ENCODE measurements around the gene PRCP. TPM values are rescaled to one million over a fixed set of nuclear protein-coding genes. Genes with fewer than 3 reads are reported as not detected.

PRCP gene
- total RNA-seq, 1 donor from 2014 or later = 445 TPM

DNA sequence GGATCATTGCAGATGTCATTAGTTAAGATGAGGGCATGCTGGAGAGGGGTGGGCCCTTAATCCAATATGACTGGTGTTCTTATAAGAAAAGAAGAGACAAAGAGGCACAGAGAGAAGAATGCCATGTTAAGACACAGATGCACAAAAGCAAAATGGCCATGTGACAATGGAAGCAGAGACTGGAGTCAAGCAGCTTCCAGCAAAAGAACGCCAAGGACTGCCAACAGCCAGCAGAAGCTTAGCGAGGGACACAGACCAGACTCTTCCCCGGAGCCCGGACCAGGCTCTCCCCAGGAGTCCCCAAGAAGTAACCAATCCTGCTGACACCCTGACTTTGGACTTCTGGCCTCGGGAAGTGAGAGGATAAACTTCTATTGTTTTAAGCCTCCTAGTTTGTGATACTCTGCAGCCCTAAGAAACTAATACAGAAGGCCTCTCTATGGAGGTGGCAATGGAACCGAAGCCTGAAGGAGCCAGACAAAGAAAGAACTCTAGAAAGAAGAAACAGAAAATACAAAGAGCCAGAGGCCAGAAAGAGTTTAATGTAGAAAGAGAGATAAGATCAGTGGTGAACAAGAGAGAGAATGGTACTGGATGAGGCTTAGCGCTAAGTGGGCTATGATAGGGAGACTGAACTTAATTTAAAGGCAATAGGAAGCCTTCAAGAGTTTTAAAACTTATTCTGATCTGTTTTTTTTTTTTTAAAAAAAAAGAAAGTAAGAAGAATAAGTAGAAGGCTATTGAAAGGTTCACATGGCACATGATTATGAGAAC is 27.7 kb downstream of the PRCP start:
- peaks cover 60% of the 10 kb centered on the region for H3K4me1 Mint-ChIP-seq (ENCODE audit: unreplicated experiment)
- H3K36me3 Mint-ChIP-seq (ENCODE audit: low read depth, unreplicated experiment) = peaks cover 37% of the 10 kb centered on the region
- peak overlapping the region; percentile 81 for H3K27ac Mint-ChIP-seq (ENCODE audit: unreplicated experiment)
- peaks cover 13% of the 10 kb centered on the region for H3K9me3 Mint-ChIP-seq (ENCODE audit: unreplicated experiment)
- TF ChIP-seq, protein P1, sequence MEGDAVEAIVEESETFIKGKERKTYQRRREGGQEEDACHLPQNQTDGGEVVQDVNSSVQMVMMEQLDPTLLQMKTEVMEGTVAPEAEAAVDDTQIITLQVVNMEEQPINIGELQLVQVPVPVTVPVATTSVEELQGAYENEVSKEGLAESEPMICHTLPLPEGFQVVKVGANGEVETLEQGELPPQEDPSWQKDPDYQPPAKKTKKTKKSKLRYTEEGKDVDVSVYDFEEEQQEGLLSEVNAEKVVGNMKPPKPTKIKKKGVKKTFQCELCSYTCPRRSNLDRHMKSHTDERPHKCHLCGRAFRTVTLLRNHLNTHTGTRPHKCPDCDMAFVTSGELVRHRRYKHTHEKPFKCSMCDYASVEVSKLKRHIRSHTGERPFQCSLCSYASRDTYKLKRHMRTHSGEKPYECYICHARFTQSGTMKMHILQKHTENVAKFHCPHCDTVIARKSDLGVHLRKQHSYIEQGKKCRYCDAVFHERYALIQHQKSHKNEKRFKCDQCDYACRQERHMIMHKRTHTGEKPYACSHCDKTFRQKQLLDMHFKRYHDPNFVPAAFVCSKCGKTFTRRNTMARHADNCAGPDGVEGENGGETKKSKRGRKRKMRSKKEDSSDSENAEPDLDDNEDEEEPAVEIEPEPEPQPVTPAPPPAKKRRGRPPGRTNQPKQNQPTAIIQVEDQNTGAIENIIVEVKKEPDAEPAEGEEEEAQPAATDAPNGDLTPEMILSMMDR (IDR thresholded peaks at IDR 0.05; ENCODE audit: unreplicated experiment) = no peak
- peak overlapping the region; percentile 1 for H3K4me3 Mint-ChIP-seq (ENCODE audit: unreplicated experiment)
- no peak for DNase-seq (ENCODE audit: low spot score)
- peaks cover 15% of the 10 kb centered on the region for H3K27me3 Mint-ChIP-seq (ENCODE audit: unreplicated experiment)

DNA sequence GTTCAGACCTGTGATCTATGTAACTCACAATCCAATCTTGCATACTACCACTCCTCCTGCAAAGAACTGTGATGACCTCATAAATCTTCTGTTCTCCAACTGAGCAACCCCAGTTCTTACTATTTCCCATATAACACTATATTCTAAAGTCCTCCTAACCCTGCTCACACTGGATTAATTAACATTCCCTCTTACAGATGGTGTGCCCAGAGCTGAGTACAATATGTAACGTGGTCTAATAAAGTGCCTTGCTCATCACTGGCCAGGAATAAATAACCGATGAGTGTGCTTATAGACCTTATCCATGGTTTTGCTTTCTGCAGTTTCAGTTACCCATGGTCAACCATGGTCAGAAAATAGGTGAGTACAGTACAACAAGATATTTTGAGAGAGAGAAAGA is 28.6 kb downstream of the PRCP start:
- TF ChIP-seq, protein P1 (IDR thresholded peaks at IDR 0.05; ENCODE audit: unreplicated experiment) = no peak
- Mint-ChIP-seq H3K27ac (ENCODE audit: unreplicated experiment) (peak overlapping the region; percentile 62), H3K27me3 (ENCODE audit: unreplicated experiment) (peaks cover 11% of the 10 kb centered on the region), H3K9me3 (ENCODE audit: unreplicated experiment) (peaks cover 8% of the 10 kb centered on the region), H3K4me3 (ENCODE audit: unreplicated experiment) (peak overlapping the region; percentile 5), H3K4me1 (ENCODE audit: unreplicated experiment) (peaks cover 67% of the 10 kb centered on the region), H3K36me3 (ENCODE audit: low read depth, unreplicated experiment) (peaks cover 29% of the 10 kb centered on the region)
- DNase-seq (ENCODE audit: low spot score) = no peak

DNA sequence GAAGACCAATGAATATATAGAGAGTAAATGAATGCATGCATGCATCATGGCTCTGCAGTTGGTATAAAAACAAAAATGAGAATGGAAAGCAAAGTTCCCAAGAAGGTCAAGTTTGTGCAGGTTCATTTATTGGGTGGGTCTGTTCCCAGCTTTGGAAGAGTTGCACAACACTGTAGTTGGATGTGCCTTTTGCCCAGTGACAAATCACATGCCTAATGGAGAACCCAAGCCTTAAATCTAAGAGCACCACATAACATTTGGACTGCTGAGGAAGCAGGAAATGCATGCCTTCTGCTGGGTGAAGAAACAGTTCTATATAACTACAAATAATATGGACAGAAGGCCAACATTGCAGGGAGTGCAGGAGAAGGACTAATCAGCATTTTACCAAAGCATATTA is 30.6 kb downstream of the PRCP start:
- H3K27me3 Mint-ChIP-seq (ENCODE audit: unreplicated experiment) = peaks cover 7% of the 10 kb centered on the region
- H3K36me3 Mint-ChIP-seq (ENCODE audit: low read depth, unreplicated experiment) = peaks cover 11% of the 10 kb centered on the region
- H3K4me3 Mint-ChIP-seq (ENCODE audit: unreplicated experiment) = no peak overlapping the region
- H3K27ac Mint-ChIP-seq (ENCODE audit: unreplicated experiment) = peak overlapping the region; percentile 20
- TF ChIP-seq, protein P1 (IDR thresholded peaks at IDR 0.05; ENCODE audit: unreplicated experiment) = no peak
- H3K4me1 Mint-ChIP-seq (ENCODE audit: unreplicated experiment) = peaks cover 60% of the 10 kb centered on the region
- no peak for DNase-seq (ENCODE audit: low spot score)
- H3K9me3 Mint-ChIP-seq (ENCODE audit: unreplicated experiment) = no peaks in the 10 kb centered on the region

DNA sequence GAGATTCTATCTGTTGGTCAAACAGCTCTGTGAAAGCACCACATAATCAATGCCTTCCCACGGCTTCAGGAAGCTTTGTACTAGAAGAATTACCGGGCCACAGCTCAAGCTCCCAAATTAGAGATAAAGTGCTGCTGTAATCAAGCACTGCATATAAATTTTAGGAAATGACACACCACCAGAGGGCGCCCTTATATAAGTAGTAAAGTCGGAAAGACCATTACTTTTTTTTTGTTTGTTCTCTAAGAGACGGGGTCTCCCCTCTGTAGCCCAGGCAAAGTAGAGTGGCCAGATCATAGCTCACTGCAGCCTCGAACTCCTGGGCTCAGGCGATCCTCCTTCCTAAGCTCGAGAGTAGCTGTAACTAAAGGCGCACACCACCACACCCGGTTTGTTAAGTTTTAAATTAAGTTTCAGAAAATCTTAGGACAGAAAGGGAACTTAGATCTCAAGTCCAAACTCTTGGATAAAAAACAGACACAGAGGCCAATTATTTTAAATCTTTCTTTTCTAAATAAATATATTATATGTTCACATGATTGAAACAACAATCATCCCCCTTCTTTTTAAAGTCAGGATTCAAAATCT is 32.6 kb downstream of the PRCP start:
- peaks cover 4% of the 10 kb centered on the region for H3K36me3 Mint-ChIP-seq (ENCODE audit: low read depth, unreplicated experiment)
- H3K27ac Mint-ChIP-seq (ENCODE audit: unreplicated experiment) = no peak overlapping the region
- peak; percentile 88 for DNase-seq (ENCODE audit: low spot score)
- H3K27me3 Mint-ChIP-seq (ENCODE audit: unreplicated experiment) = peaks cover 2% of the 10 kb centered on the region
- peaks cover 54% of the 10 kb centered on the region for H3K4me1 Mint-ChIP-seq (ENCODE audit: unreplicated experiment)
- no peak overlapping the region for H3K4me3 Mint-ChIP-seq (ENCODE audit: unreplicated experiment)
- TF ChIP-seq, protein P1 (IDR thresholded peaks at IDR 0.05; ENCODE audit: unreplicated experiment) = peak; percentile 92
- H3K9me3 Mint-ChIP-seq (ENCODE audit: unreplicated experiment) = no peaks in the 10 kb centered on the region

DNA sequence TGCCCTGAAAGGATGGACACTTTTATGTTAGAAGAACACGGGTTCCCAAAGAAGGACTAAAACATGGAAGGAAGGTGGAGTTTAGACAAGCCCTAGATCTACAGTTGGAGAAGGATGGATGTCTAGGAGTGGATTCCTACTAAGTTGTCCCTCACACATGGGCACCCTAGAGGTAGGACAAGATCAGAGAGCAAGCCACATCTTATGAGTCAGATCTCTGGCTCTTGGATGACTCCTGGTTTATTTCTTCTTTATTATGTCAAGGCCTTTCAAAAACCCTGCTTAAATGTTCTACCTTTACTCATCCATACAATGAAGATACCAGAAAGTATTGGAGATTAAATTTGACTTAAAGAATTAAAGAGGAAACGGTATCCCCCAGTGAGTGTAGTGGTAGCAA is 34.4 kb downstream of the PRCP start:
- H3K4me1 Mint-ChIP-seq (ENCODE audit: unreplicated experiment) = peaks cover 46% of the 10 kb centered on the region
- H3K27me3 Mint-ChIP-seq (ENCODE audit: unreplicated experiment) = peaks cover 2% of the 10 kb centered on the region
- DNase-seq (ENCODE audit: low spot score) = no peak
- H3K27ac Mint-ChIP-seq (ENCODE audit: unreplicated experiment) = no peak overlapping the region
- no peaks in the 10 kb centered on the region for H3K9me3 Mint-ChIP-seq (ENCODE audit: unreplicated experiment)
- no peak overlapping the region for H3K4me3 Mint-ChIP-seq (ENCODE audit: unreplicated experiment)
- H3K36me3 Mint-ChIP-seq (ENCODE audit: low read depth, unreplicated experiment) = no peaks in the 10 kb centered on the region
- TF ChIP-seq, protein P1 (IDR thresholded peaks at IDR 0.05; ENCODE audit: unreplicated experiment) = no peak
